ENCODE results near the gene EXOC4. TPM values are rescaled to one million over a fixed set of nuclear protein-coding genes. Genes with fewer than 3 reads are reported as not detected.

Gene EXOC4
- total RNA-seq, 1 donor from 2014 or later = 67.7 TPM

GRCh38 chr7:133744451-133744850 is 491.6 kb downstream of the EXOC4 start:
- Mint-ChIP-seq H3K4me1 (ENCODE audit: low read depth) (peaks cover 17% of the 10 kb centered on the region), H3K27ac (ENCODE audit: unreplicated experiment) (no peak overlapping the region), H3K27me3 (ENCODE audit: low read depth) (no peaks in the 10 kb centered on the region), H3K9me3 (ENCODE audit: low read depth) (no peaks in the 10 kb centered on the region), H3K4me3 (ENCODE audit: unreplicated experiment) (no peak overlapping the region), H3K36me3 (ENCODE audit: low read depth) (no peaks in the 10 kb centered on the region)
- DNase-seq (ENCODE audit: low spot score) = no peak
- no peak for TF ChIP-seq CTCF (IDR thresholded peaks at IDR 0.05)

- Mint-ChIP-seq H3K9me3 (ENCODE audit: low read depth) (no peaks in the 10 kb centered on the region), H3K27me3 (ENCODE audit: low read depth) (no peaks in the 10 kb centered on the region), H3K4me3 (ENCODE audit: unreplicated experiment) (no peak overlapping the region), H3K4me1 (ENCODE audit: low read depth) (peaks cover 17% of the 10 kb centered on the region), H3K36me3 (ENCODE audit: low read depth) (no peaks in the 10 kb centered on the region), H3K27ac (ENCODE audit: unreplicated experiment) (no peak overlapping the region)
- no peak for DNase-seq (ENCODE audit: low spot score)
- TF ChIP-seq CTCF (IDR thresholded peaks at IDR 0.05) = no peak
These were observed 493.4 kb downstream of the EXOC4 start for GRCh38 chr7:133746305-133746704.

GRCh38 chr7:133746847-133747246 is 494.0 kb downstream of the EXOC4 start:
- H3K27ac Mint-ChIP-seq (ENCODE audit: unreplicated experiment) = no peak overlapping the region

GRCh38 chr7:133748443-133749407 is 495.8 kb downstream of the EXOC4 start:
- no peak overlapping the region for H3K4me3 Mint-ChIP-seq (ENCODE audit: unreplicated experiment)
- no peak overlapping the region for H3K27ac Mint-ChIP-seq (ENCODE audit: unreplicated experiment)
- no peaks in the 10 kb centered on the region for H3K9me3 Mint-ChIP-seq (ENCODE audit: low read depth)

More at GRCh38 chr7:133746847-133747246, 494.0 kb downstream of the EXOC4 start:
- Mint-ChIP-seq H3K36me3 (ENCODE audit: low read depth) (no peaks in the 10 kb centered on the region), H3K4me1 (ENCODE audit: low read depth) (peaks cover 17% of the 10 kb centered on the region), H3K4me3 (ENCODE audit: unreplicated experiment) (no peak overlapping the region), H3K9me3 (ENCODE audit: low read depth) (no peaks in the 10 kb centered on the region), H3K27me3 (ENCODE audit: low read depth) (no peaks in the 10 kb centered on the region)
- no peak for DNase-seq (ENCODE audit: low spot score)
- no peak for TF ChIP-seq CTCF (IDR thresholded peaks at IDR 0.05)

More at GRCh38 chr7:133748443-133749407, 495.8 kb downstream of the EXOC4 start:
- no peaks in the 10 kb centered on the region for H3K36me3 Mint-ChIP-seq (ENCODE audit: low read depth)
- TF ChIP-seq CTCF (IDR thresholded peaks at IDR 0.05) = no peak
- H3K27me3 Mint-ChIP-seq (ENCODE audit: low read depth) = no peaks in the 10 kb centered on the region
- DNase-seq (ENCODE audit: low spot score) = no peak
- H3K4me1 Mint-ChIP-seq (ENCODE audit: low read depth) = peaks cover 15% of the 10 kb centered on the region

Measured in chondrocyte (in vitro differentiated cells).